Islet of Langerhans (tissue), 1 donor: ENCODE measurements around the gene ZXDC.

ENCODE experiments used
- FAIRE-seq: peaks from one replicate; lab custom pipeline; 2011; peaks lifted over from hg19 to GRCh38; lab: Jason Lieb, UNC

ZXDC gene

DNA sequence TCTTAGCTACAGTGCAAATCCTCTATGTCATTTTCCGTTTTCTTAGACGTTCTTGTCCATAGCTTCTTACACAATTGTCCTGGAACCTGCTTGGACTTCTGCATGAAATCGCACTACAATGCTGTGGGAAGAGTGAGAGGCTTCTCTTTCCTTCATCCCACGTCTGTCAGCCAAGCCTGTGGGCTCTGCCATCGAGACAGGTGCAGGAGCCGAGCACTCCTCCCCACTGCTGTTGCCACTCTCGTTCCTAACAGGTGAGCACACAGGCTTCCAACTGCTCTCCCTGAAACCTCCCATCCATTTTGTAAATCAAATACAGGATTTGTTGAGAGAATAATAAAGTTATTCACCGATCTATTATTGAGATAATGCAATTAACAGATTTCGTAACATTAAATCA is 23.5 kb downstream of the ZXDC start:
- FAIRE-seq: no peak

DNA sequence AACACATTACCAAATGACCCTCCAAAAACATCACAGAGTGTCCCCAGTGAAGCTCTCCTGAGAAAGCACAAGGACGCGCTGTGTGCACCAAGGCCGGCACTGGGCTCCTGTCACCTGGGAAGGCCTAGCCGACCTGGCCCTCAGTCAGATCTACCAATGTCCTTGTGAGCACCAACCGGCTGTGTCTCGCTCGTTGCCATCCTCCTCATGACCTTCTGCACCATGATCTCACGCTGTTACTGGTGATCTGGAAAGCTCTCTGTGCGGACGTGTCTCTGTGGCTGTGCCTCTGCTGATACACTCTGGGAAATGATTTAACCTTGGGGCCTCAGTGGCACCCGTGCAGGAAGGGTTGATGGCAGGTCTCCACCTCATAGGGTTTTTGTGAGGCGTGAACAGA is 24.2 kb downstream of the ZXDC start:
- no peak for FAIRE-seq

DNA sequence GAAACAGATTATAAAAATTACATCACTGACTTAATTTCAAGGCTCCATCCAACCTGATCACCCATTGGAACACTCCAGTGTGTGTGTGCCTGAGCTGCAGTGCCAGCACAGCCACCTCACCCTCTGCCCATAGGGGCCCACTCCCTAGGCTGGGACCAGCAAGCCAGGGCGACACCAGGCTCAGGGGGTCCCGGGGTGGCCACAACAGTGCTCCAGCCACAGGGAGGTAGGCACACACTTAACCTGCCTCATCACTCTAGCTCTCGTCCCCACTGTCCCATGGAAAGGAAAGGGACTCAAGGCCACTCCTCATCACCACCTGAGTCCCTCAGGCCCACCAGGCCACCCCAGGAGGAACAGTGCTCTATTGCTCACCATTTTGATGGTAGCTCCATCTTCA is 24.9 kb downstream of the ZXDC start:
- FAIRE-seq: no peak

DNA sequence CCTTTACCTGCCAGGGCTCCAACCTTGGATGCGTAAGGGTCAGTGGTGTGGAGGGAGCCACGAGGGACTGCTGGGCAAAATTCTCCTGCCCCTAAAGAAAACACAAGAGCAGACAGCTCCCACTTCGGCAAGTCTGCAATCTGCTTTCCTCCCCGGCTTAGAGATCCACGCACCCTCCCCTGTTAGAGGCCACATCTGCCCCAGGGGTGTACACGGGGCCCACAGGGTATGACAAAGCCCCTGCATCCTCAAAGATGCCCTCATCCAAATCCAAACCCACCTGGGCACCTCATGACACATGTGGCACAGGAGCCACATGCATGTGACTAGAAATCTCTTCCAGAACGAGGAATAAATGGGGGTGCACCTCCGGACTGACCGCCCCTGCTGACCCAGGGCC is 25.5 kb downstream of the ZXDC start:
- no peak for FAIRE-seq

DNA sequence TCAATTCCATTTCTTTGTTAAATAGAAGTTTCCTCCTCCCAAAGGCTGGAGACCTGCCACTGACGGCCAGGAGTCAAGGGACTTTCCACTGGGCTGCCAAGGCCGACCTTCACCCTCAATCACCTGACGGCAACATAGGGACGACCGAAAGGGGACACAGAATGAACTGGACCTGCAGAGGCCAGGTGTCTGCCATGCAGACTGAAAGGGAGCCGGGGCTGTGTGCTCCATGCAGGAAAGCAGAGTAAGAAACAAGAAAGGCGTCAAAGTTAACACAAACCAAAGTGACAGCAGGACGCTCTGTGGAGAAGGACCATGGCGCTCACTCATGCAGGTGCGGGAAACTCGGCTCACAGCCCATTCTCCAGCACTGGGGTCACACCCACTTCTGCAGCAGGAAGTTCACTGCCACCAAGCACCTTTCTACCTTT is 26.1 kb downstream of the ZXDC start:
- no peak for FAIRE-seq

DNA sequence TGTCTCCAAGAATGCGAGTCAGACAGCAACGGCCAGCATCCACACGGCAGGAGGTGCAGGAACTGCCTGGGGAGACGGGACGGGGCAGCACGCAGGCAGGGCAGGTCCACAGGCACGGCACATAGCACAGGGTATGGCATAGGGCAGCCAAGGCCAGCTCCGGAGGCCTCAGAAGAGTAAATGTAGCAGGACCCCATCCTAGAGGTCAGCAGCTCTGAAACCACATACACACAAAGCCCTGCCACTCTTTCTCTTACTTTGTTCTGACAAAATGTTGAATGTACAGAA is 26.9 kb downstream of the ZXDC start:
- no peak for FAIRE-seq

DNA sequence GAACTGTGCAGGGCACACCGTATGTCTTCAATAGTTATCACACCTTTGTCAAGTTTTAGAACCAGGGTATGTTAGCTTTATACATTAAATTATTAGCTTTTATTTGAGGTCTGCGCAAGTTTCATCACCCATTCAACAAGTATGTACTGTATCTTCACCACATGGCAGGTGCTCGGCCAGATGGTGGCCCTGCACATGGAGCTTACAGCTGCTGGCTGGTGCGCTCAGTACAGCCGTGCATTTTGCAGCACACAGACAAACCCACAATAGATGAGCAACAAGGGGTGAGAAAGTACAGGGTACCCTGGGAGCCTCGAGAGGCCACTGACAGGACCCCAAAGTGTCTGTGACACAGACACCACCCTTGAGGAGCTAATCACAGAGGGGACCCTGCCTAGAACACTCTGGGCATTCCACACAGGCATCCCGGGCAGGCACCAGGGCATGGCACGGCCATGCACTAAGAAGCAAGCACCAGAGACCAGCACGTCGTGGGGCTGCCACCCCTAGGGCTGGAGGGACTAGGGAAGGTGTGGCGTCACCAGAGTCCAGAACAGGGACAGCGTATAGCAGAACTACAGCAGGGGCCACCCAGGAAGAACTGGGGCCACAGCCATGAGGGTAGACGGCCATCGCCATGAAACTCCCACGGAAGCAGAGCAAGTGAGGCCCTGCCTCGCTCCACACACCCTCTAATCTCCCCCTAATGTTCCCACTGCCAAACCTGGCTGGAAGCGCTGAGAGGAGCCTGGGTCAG is 27.4 kb downstream of the ZXDC start:
- FAIRE-seq: no peak

DNA sequence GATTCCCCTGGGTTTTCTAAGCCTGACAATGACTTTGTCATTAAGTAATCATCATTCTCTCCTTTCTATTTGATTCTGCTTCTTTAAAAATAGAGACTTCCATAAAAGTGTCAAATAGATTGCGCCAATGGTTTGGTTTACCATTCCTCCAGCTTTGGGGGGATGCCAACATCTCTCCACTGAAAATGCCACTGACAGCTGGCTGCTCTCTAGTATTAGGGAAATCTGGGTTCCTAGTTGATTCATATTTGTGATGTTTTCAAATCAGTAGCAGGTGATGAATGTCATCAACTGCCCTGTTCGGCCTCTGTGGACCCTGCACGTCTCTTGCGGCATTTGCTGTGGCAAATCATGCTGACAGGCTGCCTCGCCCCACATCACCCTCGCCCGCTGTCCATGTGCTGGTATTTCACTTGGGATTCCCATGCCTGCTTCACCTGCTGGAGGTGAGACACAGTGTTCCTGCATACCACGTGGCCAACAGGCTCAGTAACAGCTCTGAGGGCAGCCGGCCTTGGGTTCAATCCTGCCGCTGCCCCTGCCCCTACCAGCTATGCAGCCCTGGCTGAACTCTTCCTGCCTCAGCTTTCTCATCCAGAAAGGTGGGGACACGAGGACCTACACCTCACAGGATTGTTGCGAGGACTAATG is 28.1 kb downstream of the ZXDC start:
- no peak for FAIRE-seq

DNA sequence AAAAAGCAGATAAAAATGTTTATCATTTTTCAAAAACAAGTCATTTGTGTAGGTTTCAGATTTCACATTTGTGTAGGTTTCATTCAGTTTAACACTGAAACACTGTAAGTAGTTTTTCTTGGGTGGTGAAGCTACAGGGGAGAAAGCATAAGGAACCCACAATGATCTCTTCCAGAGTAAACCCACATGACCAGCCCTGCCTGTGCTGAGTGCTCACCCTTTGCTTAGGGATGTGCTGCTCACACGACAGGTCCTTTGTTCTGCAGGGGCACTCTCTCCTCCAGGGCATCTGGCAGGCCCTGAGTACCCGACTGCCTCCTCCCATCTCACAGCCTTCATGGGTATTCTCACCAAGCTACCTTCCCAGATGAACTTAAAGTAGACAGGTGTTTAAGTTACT is 28.9 kb downstream of the ZXDC start:
- FAIRE-seq: no peak

DNA sequence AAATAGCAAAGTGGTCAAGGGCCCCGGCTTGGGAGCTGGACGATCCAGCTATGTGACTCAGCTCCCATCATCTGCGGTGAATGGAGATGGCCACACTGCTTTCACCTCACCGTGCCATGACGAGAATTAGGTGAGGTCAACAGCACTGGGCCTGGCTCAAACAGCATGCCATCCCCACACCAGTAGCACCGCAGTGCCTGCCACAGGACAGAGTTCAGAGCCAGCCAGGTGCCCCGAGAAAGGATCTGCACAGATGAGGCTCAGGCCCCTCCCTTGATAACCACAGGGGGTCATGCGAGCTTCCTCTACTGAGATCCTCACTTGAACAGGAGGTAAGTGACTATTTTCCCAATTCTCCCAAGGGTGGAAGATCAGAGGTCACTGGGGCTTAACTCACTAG is 29.4 kb downstream of the ZXDC start:
- no peak for FAIRE-seq

DNA sequence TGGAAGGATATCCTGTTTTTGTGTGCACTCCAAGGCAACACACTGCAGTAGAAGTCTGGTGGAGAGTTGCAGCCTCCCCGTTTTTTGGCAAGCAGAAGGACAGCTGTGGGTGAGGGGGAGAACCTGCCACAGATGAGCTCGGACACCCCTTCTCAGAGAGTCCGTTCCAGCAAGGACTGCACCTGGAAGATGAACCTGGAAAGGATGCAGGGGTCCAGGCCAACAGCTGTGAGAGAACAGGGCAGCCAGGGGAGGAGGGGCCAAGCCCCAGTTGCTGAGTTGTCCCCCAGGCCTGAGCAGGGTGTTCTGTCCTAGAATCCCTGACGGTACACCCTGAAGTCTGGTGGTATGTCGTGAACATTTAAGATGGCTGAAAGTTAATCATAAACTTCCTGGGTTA is 30.2 kb downstream of the ZXDC start:
- FAIRE-seq: no peak

DNA sequence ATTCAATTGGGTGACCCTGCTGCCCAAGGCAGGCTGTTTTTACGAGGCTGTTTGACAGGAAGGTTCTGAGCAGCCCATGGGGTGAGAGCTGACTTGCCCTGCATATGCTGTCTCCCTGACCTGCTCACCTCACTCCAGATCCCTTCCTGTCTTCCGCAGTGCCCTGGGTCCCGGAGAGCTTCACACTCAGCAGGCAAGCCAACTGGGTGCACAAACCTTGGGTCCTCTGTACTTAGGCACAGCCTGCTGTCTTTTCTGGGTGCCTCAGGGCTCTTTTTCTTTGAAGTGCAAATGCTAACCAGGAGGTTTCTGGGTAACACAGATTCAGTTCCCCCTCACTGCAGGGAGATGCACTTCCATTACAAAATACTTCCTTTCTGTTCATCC is 32.8 kb downstream of the ZXDC start:
- no peak for FAIRE-seq

DNA sequence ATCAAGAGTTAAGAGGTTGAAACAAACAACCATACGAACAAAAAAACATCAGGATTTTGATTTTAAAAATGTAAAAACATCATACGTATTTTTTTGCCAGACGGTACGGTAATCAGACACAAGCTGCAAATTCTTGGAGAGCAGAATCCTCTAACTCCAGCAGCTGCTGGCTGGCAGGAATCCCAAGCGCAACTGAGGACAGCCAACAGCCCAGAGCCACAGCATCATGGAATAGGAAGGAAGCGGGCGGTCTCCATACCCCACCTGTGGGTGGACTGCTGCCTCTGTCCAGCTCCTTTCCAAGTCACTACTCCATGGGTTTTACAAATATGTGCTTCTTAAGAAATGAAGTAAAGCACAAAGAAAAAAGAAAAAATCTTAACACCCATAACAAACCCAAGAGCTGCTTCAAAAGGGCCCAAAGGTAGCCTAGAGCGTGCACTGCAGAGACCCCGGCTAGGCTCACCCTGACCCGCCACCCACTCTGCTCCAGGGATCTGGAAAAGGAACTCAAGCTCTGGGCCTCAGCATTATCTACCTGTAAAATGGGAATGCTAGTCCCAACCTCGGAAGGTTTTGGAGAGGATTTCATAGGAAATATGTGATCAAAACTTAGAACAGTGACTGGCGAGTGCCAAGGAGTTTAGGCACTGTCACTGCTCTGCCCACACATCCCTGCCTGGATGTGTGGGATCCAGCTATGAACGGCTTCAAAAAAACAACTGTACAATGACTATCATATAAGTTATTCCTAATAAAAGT is 33.4 kb downstream of the ZXDC start:
- no peak for FAIRE-seq

DNA sequence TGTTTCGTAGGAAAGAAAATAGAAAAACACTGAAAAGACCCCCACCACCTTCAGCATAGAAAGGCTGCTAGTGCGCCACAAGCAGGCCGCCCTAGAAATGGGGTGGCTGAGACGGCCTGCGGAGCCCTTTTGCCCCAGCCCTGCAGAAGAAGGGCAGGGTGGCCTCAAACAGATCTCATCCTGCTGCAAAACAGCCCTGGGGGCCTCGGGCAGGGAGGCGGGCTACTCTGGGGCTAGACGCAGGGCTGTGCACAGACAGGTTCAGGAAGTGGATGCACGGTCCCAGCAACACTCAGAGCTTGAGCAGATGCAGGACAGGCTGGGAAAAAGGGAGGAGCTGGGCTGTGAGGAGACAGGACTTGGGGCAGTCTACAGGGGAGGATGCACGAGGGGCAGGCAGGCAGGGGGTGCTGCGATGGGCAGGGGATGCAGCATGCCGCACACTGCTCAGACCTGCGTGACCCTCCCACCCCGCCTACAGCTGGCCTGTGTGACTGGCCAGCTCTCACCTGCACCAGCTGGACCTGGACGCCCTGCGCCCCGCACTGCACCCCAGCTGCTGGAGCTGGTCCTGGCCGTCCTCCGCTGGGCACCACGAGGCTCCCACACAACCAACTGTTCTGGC is 34.3 kb downstream of the ZXDC start:
- FAIRE-seq: no peak

DNA sequence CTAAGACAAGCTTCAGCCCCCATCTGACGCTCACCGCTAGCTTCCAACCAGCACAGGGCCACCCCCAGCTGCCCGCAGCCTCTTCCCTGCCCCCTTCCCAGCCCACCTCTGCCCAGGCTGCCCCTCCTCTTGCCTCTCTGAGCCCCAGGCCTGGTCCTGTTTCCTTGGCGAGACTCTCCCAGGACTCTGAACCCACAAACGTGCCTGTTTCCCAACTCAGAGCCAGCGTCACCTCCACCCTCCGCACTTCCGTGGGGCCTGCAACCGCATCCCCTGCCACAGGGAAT is 35.0 kb downstream of the ZXDC start:
- FAIRE-seq: no peak

DNA sequence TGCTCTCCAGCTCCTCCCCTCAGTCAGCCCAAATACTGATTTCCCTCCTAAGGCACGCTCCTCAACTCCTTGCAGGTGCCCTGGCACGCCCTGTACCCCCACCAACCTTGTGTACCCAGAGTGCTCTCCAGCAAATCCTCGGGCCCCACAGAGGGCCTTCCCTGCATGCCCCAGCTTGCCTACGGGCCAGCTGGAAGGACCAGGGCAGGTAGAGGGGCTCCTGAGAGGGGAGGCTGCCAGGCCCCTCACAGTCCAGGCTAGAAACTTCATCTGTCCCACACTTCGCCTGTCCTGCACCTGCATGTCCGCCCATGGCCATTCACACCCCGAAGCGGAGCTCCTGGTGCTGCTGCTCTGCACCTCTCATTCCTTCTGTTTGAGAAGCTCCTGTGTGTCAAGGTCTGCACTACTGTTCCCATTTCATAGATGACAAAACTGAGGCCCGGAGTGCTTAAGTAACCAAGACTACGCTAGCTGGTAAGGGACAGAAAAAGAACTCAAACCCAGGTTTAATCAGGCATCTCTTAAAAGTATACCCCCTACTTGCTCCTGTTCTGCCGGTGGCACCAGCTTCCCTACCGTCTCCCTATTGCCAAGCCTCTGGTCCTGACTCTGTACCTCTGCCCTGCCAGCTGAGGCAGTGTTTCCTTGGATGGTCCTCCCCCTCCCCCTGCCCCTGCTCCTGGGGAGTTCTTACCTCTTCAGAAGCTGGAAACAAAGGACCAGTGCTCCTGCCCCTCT is 35.6 kb downstream of the ZXDC start:
- no peak for FAIRE-seq

DNA sequence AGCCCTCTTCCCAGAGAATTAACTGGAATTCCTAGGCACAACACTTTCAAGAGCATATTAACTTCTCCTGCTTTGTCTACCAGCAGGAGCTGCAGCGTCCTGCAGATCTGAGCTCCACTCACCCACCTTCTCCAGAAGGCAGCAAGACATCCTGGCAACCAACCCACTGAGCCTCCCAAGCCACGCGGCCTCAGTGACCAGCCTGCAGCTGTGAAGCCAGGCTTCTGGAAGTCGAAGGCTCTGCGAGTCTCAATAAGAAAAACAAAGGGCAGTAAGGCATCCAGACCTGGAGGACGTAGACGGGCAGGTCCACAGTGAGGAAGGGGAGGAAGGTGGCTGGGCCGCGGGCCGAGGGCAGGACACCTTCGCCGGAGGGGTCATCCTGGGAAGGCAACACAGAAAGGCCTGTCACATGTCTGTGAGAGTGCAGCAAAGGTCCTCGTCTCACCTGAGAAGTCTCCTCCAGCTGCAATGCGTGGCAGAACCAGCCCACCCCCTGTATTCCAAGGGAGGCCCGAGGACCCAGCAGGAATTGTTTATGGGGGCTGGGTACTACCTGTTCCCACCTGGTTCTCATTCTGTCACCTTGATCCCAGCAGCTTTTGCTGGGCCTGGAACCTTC is 36.2 kb downstream of the ZXDC start:
- FAIRE-seq: no peak

DNA sequence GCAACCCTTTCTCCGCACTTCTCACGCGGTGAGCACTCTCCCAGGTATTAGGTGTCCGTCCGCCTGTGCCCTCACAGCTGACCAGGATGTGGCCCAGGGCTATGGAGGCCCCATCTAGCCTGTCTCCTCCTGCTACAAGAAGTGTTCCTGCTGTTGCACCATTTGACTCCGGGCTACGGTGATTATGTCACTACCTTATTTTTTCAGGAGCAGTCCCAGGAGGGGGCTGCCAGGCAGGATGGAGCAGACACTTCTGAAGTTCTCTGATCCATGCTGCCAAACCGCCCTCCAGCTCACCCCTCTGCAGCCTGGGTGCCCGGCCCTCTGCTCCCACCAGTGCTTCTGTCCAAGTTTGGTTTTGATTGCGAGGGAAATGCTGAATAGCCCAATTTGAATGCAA is 36.9 kb downstream of the ZXDC start:
- no peak for FAIRE-seq

DNA sequence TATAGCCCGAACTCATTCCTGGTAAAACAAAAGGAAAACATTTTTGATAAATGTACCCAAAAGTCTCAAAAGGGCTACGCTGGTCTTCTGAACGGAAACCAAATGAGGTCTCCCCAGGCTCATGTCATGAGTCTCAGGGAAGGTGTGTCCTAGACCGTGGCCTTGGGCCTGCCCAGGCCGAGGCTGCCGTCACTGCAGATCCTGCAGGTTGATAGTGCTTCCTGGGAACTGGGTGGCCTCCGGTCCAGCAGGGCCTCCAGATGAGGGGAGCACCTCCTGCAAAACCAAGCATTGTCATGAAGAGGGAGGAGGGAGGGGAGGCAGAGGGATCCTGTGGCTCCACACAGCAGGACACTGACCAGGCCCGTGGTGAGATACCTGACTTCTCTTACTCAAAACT is 37.5 kb downstream of the ZXDC start:
- FAIRE-seq: no peak

DNA sequence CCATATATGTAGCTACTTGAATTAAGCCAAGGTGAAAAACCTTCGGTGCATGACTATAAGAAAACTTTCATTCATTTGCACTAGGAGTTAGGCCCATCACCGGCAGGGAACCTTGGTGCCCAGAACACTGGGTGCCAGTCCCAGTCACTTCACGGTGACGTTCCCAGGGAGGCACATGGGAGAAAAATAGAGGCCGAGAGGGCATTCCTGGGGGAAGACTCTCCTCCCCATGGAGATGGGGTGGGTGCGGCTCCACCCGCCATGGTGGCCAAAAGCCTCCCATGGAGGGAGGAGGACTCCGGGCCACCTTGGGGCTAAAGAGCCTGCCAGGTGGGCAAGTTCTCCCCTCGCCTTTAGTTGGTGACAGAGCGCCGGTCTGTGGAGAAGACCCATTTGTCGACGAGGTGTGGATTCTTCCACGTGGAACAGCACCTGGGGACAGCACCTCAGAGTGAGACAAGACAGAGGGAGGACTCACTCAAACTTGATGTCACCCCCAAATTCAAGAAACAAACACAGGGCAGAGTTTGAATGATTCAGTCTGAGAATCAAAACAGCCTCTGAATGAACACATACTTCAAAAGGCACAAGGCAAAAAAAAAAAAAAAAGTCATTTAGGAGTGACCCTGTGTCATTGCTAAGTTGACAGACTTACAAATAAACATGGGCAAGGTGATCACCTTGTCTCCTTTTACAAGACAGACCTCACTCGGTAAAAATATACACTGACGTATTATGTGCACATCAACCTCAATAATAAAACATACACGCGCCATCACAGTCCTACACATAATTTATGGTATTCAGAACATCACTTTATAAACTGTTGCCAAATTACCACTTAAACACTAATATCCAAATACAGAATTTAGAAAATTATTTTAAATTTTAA is 38.6 kb downstream of the ZXDC start:
- FAIRE-seq: no peak
